NOMO-1 treated with dmso at 0.1 percent for 144 hours (cell line): ENCODE results near the gene SDK2.

Source experiments
- DNase-seq: peaks from one replicate; lab custom pipeline; 2025; ENCODE audit not compliant: unreplicated experiment; lab: John Stamatoyannopoulos, UW

SDK2 gene

GRCh38 chr17:73397278-73397826 lies 246.9 kb downstream of the SDK2 start:
- no peak for DNase-seq

DNA sequence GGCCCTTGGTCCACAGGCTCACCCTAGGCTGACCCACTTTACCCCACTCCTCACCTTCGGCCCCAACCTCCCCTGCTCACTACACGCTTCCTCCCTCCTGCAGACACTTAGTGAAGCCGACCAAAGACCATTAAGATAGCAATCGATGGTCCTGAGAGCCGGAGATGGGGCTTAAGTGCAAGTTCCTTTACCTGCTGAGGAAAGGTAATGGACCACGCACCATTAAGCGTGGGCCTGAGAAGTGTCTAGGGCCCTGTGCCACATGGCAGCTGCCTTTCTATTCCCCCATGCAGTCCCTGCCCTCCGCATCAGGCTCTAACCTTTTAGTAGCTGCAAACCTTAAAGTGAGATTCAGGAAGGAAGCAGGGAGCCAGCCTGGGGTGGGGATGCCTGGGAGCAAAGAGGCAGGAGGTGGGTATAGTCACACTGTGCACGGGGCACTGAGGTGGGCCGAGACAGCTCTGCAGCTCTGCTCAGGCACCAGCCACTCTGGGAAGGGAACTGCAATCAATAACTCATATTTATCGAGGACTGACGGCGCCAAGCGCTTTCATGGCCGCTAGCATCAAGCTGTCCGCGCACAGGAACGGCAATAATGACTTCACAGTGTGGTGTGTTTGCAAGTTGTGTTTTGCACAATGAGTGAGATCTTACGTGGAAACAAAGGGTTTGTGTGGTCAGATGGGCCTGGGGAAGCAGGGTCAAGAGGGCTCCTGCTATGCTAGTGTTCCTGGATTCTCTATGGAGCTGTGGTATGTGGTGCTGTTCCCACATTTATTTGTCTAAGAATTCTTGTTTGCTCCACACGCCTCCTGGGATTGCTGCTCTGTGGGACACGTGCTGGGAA lies 247.6 kb downstream of the SDK2 start:
- DNase-seq: no peak

- no peak for DNase-seq
Measured at GRCh38 chr17:73394512-73395450, 249.5 kb downstream of the SDK2 start.

DNA sequence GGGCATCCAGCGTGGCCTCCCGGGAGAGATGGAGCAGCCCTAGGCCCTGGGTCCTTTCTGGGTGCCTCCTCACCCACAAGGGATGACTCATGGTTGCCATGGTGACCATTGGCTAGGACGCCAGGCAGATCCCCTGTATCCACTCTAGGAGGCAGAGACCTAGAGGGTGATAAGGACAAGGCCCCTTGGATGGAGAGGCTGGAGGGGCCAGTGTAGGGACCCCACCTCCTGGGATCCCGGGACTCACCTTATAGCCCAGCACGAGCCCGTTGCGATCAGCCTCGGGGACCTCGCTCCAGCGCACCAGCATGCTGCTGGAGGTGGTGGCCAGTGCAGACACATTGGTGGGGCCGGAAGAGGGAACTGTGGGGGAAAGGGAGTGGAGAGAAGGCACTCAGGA lies 250.3 kb downstream of the SDK2 start:
- no peak for DNase-seq

DNA sequence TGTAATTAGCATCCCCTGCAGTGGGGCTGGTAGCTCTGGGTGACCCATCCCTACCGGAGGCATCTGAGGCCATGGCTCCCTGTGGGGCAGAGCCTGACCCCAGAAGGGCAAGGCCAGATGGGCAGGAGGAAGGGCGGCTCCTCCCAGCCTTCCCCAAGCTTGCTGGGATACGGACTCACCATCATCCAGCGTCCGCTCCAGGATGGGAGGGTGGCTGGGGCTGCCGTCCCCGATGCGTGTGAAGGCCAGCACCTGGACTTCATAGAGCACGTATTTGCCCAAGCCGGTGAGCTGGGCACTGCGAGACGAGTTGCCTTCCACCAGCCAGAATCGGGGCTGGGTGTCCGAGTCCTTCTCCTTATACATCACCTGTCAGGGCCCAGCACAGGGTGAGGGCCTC lies 250.9 kb downstream of the SDK2 start:
- DNase-seq: no peak

- no peak for DNase-seq
Measured at GRCh38 chr17:73391331-73392265, 252.6 kb downstream of the SDK2 start.

DNA sequence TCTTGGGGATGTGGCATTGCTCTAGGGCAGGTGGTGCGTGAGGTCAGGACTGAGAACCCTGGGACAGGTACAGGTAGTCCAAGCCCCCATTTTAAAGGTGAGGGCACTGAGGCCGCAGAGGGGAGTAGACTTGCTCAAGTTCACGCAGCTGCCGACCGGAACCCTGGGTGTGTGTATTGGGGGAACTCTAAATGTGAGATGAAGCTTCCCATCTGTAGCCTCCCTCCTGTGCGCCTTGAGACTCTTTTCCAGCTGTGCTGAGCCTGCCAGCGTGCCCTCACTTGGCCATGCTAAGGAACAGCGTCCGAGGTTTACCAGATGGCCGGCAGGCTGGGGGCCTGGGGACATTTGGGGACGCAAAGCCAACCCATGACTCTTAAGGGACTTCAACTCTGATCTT lies 253.4 kb downstream of the SDK2 start:
- DNase-seq: no peak

- DNase-seq: no peak
Measured at GRCh38 chr17:73390221-73390620, 254.0 kb downstream of the SDK2 start.

- DNase-seq: no peak
Measured at GRCh38 chr17:73389411-73389810, 254.8 kb downstream of the SDK2 start.

- no peak for DNase-seq
Measured at GRCh38 chr17:73388578-73388905, 255.7 kb downstream of the SDK2 start.

- no peak for DNase-seq
Measured at GRCh38 chr17:73387746-73388577, 256.3 kb downstream of the SDK2 start.

GRCh38 chr17:73386561-73386960 lies 257.7 kb downstream of the SDK2 start:
- no peak for DNase-seq

GRCh38 chr17:73384926-73385325 lies 259.3 kb downstream of the SDK2 start:
- DNase-seq: no peak

DNA sequence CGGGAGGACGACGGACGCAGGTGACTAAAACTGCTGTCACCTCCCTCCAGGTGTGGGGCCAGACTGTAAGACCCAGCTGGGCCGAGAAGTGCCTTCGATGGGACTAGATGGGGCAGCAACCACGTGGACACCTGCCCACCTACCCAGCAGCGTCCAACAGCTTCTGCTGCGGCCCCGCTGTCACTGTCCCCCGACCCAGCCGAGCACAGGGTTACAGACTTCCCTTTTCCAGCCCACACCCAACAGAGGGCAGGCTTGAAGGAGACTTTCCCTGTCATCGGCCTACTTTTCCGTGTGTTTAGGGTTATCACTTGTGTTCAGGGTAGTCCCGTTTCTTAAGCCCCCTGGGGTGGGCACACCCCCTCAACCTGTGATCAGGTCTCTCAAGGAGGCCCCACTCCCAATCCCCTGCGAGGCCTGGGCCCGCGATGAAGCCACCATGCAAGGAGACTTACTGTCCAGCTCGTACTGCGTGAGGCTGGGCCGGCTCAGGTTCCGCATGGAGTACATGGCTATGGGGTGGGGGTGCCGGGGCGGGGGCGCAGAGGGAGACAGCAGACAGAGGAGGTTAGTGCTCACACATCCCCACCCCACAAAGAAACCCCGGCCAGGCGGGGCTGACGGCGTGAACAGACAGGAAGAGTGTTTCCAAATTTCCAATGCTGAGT lies 263.7 kb downstream of the SDK2 start:
- no peak for DNase-seq

DNA sequence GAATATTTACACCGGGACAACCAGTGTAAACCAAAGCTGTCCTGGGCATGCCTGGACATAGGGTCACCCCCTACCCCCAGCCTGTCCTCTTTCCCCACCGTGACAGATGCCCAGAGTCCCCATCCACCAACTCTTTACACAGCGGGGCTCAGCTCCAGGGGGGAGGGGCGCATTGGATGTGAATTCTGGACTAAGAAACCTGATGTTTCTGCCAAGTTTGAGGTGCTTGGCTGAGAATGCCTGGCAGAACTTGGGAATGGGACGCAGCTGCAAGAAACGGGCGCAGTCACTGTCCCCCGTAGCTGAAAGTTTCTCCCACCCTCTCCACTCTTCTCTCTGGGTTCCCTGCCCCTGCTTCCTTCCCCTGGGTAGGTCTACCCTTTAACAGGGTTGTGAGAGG lies 264.4 kb downstream of the SDK2 start:
- no peak for DNase-seq

DNA sequence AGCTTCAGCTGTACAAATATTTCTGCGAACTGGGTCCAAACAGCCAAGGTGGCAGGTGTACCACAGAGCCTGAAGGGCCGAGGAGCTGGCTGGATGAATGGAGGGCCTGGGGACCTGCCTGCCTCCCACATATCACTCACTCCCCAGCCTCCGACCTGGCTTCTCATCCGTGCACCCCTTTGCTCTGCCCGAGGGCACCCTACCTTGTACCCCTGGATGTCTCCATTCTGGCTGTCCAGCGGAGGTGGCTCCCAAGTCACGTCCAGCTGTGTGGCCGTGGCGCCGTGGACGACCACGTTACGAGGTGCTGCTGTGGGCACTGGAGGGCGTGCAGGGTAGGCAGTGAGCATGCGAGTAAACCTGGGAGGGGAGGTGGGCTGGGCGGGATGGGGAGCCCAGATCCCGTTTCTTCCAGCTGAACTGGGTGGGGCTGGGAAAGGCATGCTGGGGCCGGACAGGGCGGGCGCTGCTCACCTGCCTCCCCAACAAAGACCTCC lies 265.2 kb downstream of the SDK2 start:
- DNase-seq: no peak

DNA sequence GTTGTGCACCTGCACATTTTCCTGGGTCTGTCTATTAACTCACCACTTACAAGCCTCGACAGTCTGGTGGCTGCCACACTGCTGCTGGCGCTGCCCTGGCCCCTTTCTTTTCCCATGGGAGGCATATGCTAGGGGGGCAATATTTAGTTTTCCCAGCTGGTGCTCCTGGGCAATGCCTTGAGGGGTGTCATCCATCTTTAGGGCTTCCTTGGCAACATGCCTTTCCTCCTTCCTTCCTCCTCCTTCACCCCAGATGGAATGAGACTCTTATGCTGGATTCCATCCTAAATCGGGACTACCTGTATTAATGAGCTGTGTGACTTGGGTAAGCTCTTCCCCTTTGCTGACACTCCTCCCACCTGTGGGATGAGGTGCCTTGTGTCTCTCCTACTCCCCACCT lies 267.6 kb downstream of the SDK2 start:
- DNase-seq: no peak

DNA sequence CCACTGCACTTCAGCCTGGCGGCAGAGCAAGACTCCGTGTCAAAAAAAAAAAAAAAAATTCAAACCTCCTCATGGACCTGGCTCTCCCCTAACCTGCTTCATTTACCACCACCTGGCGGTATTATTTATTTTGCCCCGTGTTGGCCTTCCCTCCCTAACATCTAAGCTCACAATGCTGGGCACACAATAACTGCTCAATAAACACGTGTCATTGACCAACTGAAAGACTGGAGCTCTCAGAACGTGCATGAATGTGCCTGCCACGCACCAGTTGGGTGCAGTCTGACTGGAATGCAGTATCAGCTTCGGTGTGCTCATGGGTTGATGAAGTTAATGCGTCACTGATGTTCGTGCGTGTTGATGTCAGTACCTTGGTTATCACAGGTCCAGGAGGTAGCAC lies 268.1 kb downstream of the SDK2 start:
- DNase-seq: no peak

GRCh38 chr17:73371836-73372235 lies 272.4 kb downstream of the SDK2 start:
- DNase-seq: peak; percentile 9
